ENCODE results near the gene TNFRSF14.

The TNFRSF14 gene

GRCh38 chr1:2611621-2612437 lies 55.7 kb downstream of the TNFRSF14 start:
- H3K4me1 Mint-ChIP-seq = no peaks in the 10 kb centered on the region
- peak in 1 of 2 donors; percentile 27 for ATAC-seq (replicated peaks)
- H3K27me3 Mint-ChIP-seq = peaks cover 21 to 30% of the 10 kb centered on the region in 2 donors
- DNase-seq = no peak
- peaks cover 0 to 14% of the 10 kb centered on the region in 2 donors for H3K36me3 Mint-ChIP-seq
- no peak overlapping the region for H3K27ac Mint-ChIP-seq
- peaks cover 9 to 25% of the 10 kb centered on the region in 2 donors for H3K9me3 Mint-ChIP-seq
- H3K4me3 Mint-ChIP-seq = no peak overlapping the region

- no peak overlapping the region for H3K27ac Mint-ChIP-seq
- H3K4me1 Mint-ChIP-seq = no peaks in the 10 kb centered on the region
- no peak for DNase-seq
- H3K9me3 Mint-ChIP-seq = peaks cover 9 to 25% of the 10 kb centered on the region in 2 donors
- H3K36me3 Mint-ChIP-seq = peaks cover 0 to 14% of the 10 kb centered on the region in 2 donors
- H3K4me3 Mint-ChIP-seq = no peak overlapping the region
- no peak for ATAC-seq (replicated peaks)
- peaks cover 21 to 30% of the 10 kb centered on the region in 2 donors for H3K27me3 Mint-ChIP-seq
These were observed 56.6 kb downstream of the TNFRSF14 start for GRCh38 chr1:2612591-2613365.

All from stimulated activated naive B cell treated with anti-CD40 and anti-IgM and Interleukin-4, amounts not matched to agents 10 μg/mL and 1 μg/mL and 100 μg/mL, for 72 hours (primary cell).